ENCODE measurements around the gene PIGK. TPM values are rescaled to one million over a fixed set of nuclear protein-coding genes. Genes with fewer than 3 reads are reported as not detected.

Gene PIGK
- total RNA-seq, 2 experiments from 2014 or later: 15.4 to 16.6 TPM

GRCh38 chr1:77143529-77144121, 75.6 kb downstream of the PIGK start:
- H3K36me3 Mint-ChIP-seq (ENCODE audit: low read depth): peaks cover 1% of the 10 kb centered on the region
- ChIA-PET POLR2A (no interaction called here), CTCF (interaction anchor here (1.7 kb wide), 1 partner anchor 989 kb away, joined by 7 read pairs; no protein-coding TSS in a partner anchor)
- DNase-seq (no peak), ATAC-seq (no peak)
- H3K9me3 Mint-ChIP-seq: no peaks in the 10 kb centered on the region
- no peaks in the 10 kb centered on the region for H3K27me3 Mint-ChIP-seq
- H3K4me3 Mint-ChIP-seq: no peak overlapping the region
- intact Hi-C loops (cut with micrococcal nuclease): loop anchor here (10.0 kb wide), 1 partner anchor 989 kb away; no protein-coding TSS in a partner anchor
- H3K27ac Mint-ChIP-seq: no peak overlapping the region
- H3K4me1 Mint-ChIP-seq (ENCODE audit: low read depth): peaks cover 3% of the 10 kb centered on the region
- TF ChIP-seq, protein P1, sequence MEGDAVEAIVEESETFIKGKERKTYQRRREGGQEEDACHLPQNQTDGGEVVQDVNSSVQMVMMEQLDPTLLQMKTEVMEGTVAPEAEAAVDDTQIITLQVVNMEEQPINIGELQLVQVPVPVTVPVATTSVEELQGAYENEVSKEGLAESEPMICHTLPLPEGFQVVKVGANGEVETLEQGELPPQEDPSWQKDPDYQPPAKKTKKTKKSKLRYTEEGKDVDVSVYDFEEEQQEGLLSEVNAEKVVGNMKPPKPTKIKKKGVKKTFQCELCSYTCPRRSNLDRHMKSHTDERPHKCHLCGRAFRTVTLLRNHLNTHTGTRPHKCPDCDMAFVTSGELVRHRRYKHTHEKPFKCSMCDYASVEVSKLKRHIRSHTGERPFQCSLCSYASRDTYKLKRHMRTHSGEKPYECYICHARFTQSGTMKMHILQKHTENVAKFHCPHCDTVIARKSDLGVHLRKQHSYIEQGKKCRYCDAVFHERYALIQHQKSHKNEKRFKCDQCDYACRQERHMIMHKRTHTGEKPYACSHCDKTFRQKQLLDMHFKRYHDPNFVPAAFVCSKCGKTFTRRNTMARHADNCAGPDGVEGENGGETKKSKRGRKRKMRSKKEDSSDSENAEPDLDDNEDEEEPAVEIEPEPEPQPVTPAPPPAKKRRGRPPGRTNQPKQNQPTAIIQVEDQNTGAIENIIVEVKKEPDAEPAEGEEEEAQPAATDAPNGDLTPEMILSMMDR (IDR thresholded peaks at IDR 0.05): peak; percentile 56

- Mint-ChIP-seq H3K9me3 (no peaks in the 10 kb centered on the region), H3K4me3 (no peak overlapping the region), H3K27ac (no peak overlapping the region), H3K36me3 (ENCODE audit: low read depth) (no peaks in the 10 kb centered on the region), H3K27me3 (no peaks in the 10 kb centered on the region), H3K4me1 (ENCODE audit: low read depth) (no peaks in the 10 kb centered on the region)
- ATAC-seq (no peak), DNase-seq (no peak)
- intact Hi-C loops (cut with micrococcal nuclease): no loop called here
- POLR2A ChIA-PET: no interaction called here
- CTCF ChIA-PET: interaction anchor here (1.8 kb wide), 1 partner anchor 9 kb away, joined by 4 read pairs; no protein-coding TSS in a partner anchor
- TF ChIP-seq, protein P1 (IDR thresholded peaks at IDR 0.05): no peak
Observed at GRCh38 chr1:77139389-77139788, 79.8 kb downstream of the PIGK start.

GRCh38 chr1:77134359-77134758, 84.9 kb downstream of the PIGK start:
- H3K4me3 Mint-ChIP-seq: no peak overlapping the region
- ChIA-PET POLR2A (no interaction called here), CTCF (no interaction called here)

DNA sequence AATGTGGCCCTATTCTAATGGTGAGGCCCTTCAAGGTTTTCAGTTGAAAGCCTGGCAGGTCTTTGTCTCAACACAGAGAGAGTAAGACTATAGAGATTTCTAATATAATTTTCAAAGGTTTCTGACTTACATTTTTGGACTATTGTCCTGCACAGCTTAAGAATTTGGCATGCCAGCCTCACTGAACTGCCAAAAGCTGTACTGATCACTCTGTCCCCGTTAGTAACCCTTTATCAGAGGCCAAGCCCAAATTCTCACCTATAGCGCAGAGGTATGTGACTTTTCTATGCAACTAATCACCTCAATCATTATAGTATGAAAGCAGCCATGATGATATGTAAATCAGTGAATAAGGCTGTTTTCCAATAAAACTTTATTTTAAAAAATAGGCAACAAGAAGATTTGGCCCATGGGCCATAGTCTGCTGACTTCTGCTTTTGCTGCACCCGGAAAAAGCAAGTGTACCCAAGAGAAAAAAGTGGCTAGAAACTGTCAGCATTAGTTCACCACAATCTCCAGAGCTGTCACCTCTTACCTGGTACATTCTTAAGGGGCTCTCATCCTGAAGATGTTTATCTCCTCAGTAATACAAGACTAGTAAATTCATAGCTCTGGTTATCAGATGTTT, 85.4 kb downstream of the PIGK start:
- ChIA-PET CTCF (no interaction called here), POLR2A (no interaction called here)
- TF ChIP-seq, protein P1 (IDR thresholded peaks at IDR 0.05): no peak
- ATAC-seq: no peak
- H3K9me3 Mint-ChIP-seq: no peaks in the 10 kb centered on the region
- H3K36me3 Mint-ChIP-seq (ENCODE audit: low read depth): no peaks in the 10 kb centered on the region
- DNase-seq: no peak
- H3K4me3 Mint-ChIP-seq: no peak overlapping the region
- intact Hi-C loops (cut with micrococcal nuclease): no loop called here
- H3K27ac Mint-ChIP-seq: no peak overlapping the region
- no peaks in the 10 kb centered on the region for H3K27me3 Mint-ChIP-seq
- no peaks in the 10 kb centered on the region for H3K4me1 Mint-ChIP-seq (ENCODE audit: low read depth)

More at GRCh38 chr1:77134359-77134758, 84.9 kb downstream of the PIGK start:
- TF ChIP-seq, protein P1 (IDR thresholded peaks at IDR 0.05): no peak
- ATAC-seq: no peak
- Mint-ChIP-seq H3K4me1 (ENCODE audit: low read depth) (no peaks in the 10 kb centered on the region), H3K27ac (no peak overlapping the region), H3K9me3 (no peaks in the 10 kb centered on the region), H3K27me3 (no peaks in the 10 kb centered on the region), H3K36me3 (ENCODE audit: low read depth) (no peaks in the 10 kb centered on the region)
- DNase-seq: no peak
- intact Hi-C loops (cut with micrococcal nuclease): no loop called here

GRCh38 chr1:77126307-77126706, 92.9 kb downstream of the PIGK start:
- H3K27ac Mint-ChIP-seq: no peak overlapping the region
- H3K27me3 Mint-ChIP-seq: no peaks in the 10 kb centered on the region
- intact Hi-C loops (cut with micrococcal nuclease): no loop called here
- no peaks in the 10 kb centered on the region for H3K4me1 Mint-ChIP-seq (ENCODE audit: low read depth)
- ChIA-PET POLR2A (no interaction called here), CTCF (interaction anchor here (0.9 to 1.2 kb wide), 2 partner anchors 9 to 971 kb away, joined by 3 read pairs; no protein-coding TSS in a partner anchor)
- TF ChIP-seq, protein P1 (IDR thresholded peaks at IDR 0.05): peak; percentile 51
- peaks cover 3% of the 10 kb centered on the region for H3K36me3 Mint-ChIP-seq (ENCODE audit: low read depth)
- H3K9me3 Mint-ChIP-seq: no peaks in the 10 kb centered on the region
- no peak overlapping the region for H3K4me3 Mint-ChIP-seq
- DNase-seq (peak; percentile 39), ATAC-seq (no peak)
